Measurements from ENCODE around the gene SNAI3. TPM values are rescaled to one million over a fixed set of nuclear protein-coding genes. Genes with fewer than 3 reads are reported as not detected.

SNAI3 gene
- total RNA-seq, 6 experiments from 2014 or later = not detected

DNA sequence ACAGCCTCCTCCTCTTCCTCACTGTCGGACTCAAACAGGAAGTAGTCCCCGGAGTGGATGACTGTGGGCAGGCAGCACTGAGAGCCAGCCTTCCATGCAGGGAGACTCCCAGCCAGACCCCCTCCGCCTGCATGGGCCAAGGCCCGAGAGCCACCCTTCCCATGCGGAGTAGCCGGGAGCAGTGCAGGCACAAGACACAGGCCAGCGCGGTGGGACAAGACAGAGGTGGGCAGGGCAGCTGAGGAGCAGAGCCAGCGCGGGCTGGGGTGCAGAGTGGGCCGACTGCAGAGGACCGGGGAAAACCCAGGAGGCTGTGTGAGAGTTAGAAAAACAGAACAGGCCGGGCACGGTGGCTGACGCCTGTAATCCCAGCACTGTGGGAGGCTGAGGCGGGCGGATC lies 37.6 kb upstream of the SNAI3 start:
- peaks cover 3% of the 10 kb centered on the region; the same call in 1 of the 2 replicates for H3K27me3 Mint-ChIP-seq (ENCODE audit: insufficient read depth)
- H3K36me3 Mint-ChIP-seq (ENCODE audit: low read depth) = peaks cover 4% of the 10 kb centered on the region; the same call in 1 of the 2 replicates
- H3K9me3 Mint-ChIP-seq = no peaks in the 10 kb centered on the region
- no peaks in the 10 kb centered on the region for H3K4me1 Mint-ChIP-seq (ENCODE audit: low read depth)
- TF ChIP-seq, protein P1, sequence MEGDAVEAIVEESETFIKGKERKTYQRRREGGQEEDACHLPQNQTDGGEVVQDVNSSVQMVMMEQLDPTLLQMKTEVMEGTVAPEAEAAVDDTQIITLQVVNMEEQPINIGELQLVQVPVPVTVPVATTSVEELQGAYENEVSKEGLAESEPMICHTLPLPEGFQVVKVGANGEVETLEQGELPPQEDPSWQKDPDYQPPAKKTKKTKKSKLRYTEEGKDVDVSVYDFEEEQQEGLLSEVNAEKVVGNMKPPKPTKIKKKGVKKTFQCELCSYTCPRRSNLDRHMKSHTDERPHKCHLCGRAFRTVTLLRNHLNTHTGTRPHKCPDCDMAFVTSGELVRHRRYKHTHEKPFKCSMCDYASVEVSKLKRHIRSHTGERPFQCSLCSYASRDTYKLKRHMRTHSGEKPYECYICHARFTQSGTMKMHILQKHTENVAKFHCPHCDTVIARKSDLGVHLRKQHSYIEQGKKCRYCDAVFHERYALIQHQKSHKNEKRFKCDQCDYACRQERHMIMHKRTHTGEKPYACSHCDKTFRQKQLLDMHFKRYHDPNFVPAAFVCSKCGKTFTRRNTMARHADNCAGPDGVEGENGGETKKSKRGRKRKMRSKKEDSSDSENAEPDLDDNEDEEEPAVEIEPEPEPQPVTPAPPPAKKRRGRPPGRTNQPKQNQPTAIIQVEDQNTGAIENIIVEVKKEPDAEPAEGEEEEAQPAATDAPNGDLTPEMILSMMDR (IDR thresholded peaks at IDR 0.05) = no peak
- H3K27ac Mint-ChIP-seq = no peak overlapping the region
- no peak overlapping the region for H3K4me3 Mint-ChIP-seq
- no peak for DNase-seq

DNA sequence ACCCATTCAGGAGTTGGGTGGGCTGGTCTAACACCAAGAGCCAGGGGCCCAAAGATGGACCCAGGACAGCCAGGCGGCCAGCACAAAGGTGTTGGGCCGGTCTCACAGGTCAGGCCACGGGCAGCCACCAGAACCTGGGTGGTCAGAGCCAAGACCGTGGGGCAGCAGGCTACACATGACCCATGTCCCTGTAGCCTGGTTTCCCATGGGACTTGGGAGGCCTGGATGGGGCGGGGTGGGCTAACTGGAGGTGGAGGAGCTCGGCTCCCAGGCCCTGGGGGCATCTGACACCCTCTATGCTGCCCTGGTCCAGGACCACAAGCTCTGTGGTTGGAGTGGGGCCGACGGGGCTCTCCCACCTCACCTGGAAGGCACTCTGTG lies 37.2 kb upstream of the SNAI3 start:
- Mint-ChIP-seq H3K9me3 (no peaks in the 10 kb centered on the region), H3K27me3 (ENCODE audit: insufficient read depth) (peaks cover 3% of the 10 kb centered on the region; the same call in 1 of the 2 replicates), H3K4me1 (ENCODE audit: low read depth) (no peaks in the 10 kb centered on the region), H3K27ac (no peak overlapping the region), H3K4me3 (no peak overlapping the region), H3K36me3 (ENCODE audit: low read depth) (peaks cover 4% of the 10 kb centered on the region; the same call in 1 of the 2 replicates)
- no peak for DNase-seq
- TF ChIP-seq, protein P1 (IDR thresholded peaks at IDR 0.05) = no peak

DNA sequence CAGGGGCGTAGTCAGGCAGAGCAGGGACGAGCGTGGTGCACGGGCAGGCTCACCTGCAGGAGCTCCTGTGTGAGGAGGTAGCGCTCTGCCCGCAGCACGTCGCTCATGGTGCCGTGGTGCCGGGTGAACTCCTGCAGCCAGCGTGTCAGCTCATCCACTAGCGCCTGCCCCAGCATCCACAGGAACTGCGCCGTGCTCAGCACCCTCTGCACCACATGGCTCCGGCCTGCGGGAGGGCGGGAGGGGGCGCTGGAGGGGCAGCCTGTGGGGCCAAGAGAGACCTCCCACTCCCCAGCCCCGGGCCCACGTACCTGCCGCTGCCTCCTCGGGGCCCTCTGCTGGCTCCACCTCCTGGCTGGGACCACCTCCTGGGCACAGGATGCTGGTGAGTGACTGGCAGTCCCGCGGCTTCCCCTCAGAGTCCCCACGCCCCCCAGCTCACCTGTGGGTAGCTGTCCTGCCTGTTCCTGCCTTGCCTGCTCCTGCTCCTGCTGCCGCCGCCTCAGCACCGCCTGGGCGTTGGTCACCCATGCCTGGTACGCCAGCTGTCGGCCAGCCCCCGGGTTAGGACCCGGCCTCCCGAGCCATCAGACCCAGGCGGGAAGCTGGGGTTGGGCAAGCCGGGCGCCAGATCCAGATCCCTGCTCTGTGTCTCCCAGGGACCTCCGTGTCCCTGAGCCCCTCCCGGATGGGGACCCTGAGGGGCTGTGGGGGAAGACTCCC lies 36.6 kb upstream of the SNAI3 start:
- Mint-ChIP-seq H3K27me3 (ENCODE audit: insufficient read depth) (peaks cover 7% of the 10 kb centered on the region), H3K36me3 (ENCODE audit: low read depth) (peaks cover 9% of the 10 kb centered on the region; the same call in 1 of the 2 replicates), H3K27ac (no peak overlapping the region), H3K4me1 (ENCODE audit: low read depth) (no peaks in the 10 kb centered on the region), H3K9me3 (no peaks in the 10 kb centered on the region), H3K4me3 (no peak overlapping the region)
- no peak for DNase-seq
- TF ChIP-seq, protein P1 (IDR thresholded peaks at IDR 0.05) = no peak

GRCh38 chr16:88721815-88722755 lies 35.8 kb upstream of the SNAI3 start:
- peaks cover 7% of the 10 kb centered on the region for H3K27me3 Mint-ChIP-seq (ENCODE audit: insufficient read depth)
- H3K4me3 Mint-ChIP-seq = no peak overlapping the region
- TF ChIP-seq, protein P1 (IDR thresholded peaks at IDR 0.05) = no peak; the same call in 1 of the 2 replicates
- no peak for DNase-seq
- no peaks in the 10 kb centered on the region for H3K9me3 Mint-ChIP-seq
- H3K4me1 Mint-ChIP-seq (ENCODE audit: low read depth) = no peaks in the 10 kb centered on the region
- no peak overlapping the region for H3K27ac Mint-ChIP-seq
- H3K36me3 Mint-ChIP-seq (ENCODE audit: low read depth) = peaks cover 17% of the 10 kb centered on the region

DNA sequence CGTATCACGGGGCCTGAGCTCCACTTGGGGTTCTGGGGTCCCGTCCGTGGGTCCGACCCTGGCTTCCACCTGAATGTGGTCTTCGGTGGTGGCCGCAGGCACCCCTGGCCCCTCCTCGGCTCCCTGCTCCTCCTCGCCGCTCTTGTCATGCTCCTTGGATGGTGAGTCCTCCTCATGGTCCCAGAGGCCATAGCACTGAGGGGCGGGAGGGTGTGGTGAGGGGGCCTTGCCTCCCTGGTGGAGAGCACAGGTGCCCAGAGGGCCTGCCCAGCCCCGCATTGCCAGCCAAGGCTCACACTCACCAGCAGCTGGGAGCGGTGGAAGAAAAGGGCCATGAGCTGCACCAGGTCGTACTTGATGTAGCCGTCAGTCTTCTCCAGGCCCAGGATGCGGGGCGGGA lies 34.9 kb upstream of the SNAI3 start:
- no peak for DNase-seq
- peaks cover 25% of the 10 kb centered on the region for H3K36me3 Mint-ChIP-seq (ENCODE audit: low read depth)
- TF ChIP-seq, protein P1 (IDR thresholded peaks at IDR 0.05) = no peak
- H3K27ac Mint-ChIP-seq = no peak overlapping the region
- H3K27me3 Mint-ChIP-seq (ENCODE audit: insufficient read depth) = peaks cover 7% of the 10 kb centered on the region
- H3K4me1 Mint-ChIP-seq (ENCODE audit: low read depth) = no peaks in the 10 kb centered on the region
- H3K9me3 Mint-ChIP-seq = no peaks in the 10 kb centered on the region
- no peak overlapping the region for H3K4me3 Mint-ChIP-seq
